Lower leg skin (tissue), 4 donors: ENCODE measurements around the gene PPCDC. TPM values are rescaled to one million over a fixed set of nuclear protein-coding genes. Genes with fewer than 3 reads are reported as not detected.

Source experiments
- DNase-seq, 2 donors: peaks; one replicate each; pipeline ENCODE4 v3.0.0-alpha.2; 2019; ENCODE audit warnings: low spot score in 2 of 2
- H3K4me3 ChIP-seq: fragments of 200-600 bp; sonication (generic); 2 replicates; pipeline ENCODE4 v1.5.1; 2017; ENCODE audit warnings: mild to moderate bottlenecking, low read depth; ENCODE audit not compliant: poor library complexity, severe bottlenecking
- POLR2A ChIP-seq, 2 donors: fragments of 450-650 bp; IDR thresholded peaks; one replicate each; pipeline ENCODE4 v1.6.1; 2016 to 2017; ENCODE audit warnings: antibody characterized with exemption in 2 of 2, mild to moderate bottlenecking in 1 of 2, moderate library complexity in 1 of 2
- WGBS, 2 donors: methylation state at CpG; one replicate each; pipeline ENCODE4 v1.1.5; 2018; 5-methylcytosine and 5-hydroxymethylcytosine counted together
- intact Hi-C: fragments of 100-400 bp; cut with DNase I; formaldehyde crosslinking; loops from one replicate; pipeline ENCODE4 v1.15.0; 2023; ENCODE audit warnings: low total_unique reads
- total RNA-seq, 4 donors: library from RNA; depleted of rRNA; stranded (reverse); fragments of >200 nt; gene quantifications; one replicate each; pipeline ENCODE4 v1.1.0, GENCODE V29; 2016
- TF ChIP-seq, protein P1 (sequence below), 3 donors: fragments of 450-650 bp; IDR thresholded peaks; one replicate each; pipeline ENCODE4 v1.5.1; 2016; ENCODE audit warnings: antibody characterized with exemption in 3 of 3, mild to moderate bottlenecking in 3 of 3, moderate library complexity in 2 of 3

The PPCDC gene
- total RNA-seq, 4 donors from 2014 or later, result 14.4 to 21.4 (median 17.5) TPM

DNA sequence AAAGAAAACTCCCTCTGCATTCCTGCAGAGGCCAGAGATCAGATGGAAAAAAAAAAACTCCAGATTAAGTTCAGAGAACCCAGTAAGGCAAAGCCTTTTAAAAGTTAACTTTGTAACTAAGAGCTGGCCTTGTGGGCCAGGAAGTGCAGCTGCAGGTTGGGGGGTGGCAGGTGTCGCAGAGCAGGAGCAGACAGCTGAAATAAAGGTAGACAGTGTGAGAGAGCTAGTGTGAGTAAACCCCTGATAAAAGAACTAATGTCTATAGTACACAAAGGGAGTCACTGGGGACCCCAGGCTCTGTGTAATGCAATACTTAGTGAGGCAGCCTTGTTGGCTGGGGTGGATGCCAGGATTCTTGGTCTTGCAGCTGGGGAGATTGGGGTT lies 42.1 kb downstream of the PPCDC start:
- peak in 1 of 2 donors; percentile 77 for DNase-seq
- WGBS, 2 donors, result 76 to 88% methylated on average over 1 of the region's 1 CpG
- intact Hi-C loops, result no loop called here
- TF ChIP-seq, protein P1, sequence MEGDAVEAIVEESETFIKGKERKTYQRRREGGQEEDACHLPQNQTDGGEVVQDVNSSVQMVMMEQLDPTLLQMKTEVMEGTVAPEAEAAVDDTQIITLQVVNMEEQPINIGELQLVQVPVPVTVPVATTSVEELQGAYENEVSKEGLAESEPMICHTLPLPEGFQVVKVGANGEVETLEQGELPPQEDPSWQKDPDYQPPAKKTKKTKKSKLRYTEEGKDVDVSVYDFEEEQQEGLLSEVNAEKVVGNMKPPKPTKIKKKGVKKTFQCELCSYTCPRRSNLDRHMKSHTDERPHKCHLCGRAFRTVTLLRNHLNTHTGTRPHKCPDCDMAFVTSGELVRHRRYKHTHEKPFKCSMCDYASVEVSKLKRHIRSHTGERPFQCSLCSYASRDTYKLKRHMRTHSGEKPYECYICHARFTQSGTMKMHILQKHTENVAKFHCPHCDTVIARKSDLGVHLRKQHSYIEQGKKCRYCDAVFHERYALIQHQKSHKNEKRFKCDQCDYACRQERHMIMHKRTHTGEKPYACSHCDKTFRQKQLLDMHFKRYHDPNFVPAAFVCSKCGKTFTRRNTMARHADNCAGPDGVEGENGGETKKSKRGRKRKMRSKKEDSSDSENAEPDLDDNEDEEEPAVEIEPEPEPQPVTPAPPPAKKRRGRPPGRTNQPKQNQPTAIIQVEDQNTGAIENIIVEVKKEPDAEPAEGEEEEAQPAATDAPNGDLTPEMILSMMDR (IDR thresholded peaks at IDR 0.05), result no peak
- no peak for TF ChIP-seq POLR2A (IDR thresholded peaks at IDR 0.05)
- H3K4me3 ChIP-seq, result no peak overlapping the region

DNA sequence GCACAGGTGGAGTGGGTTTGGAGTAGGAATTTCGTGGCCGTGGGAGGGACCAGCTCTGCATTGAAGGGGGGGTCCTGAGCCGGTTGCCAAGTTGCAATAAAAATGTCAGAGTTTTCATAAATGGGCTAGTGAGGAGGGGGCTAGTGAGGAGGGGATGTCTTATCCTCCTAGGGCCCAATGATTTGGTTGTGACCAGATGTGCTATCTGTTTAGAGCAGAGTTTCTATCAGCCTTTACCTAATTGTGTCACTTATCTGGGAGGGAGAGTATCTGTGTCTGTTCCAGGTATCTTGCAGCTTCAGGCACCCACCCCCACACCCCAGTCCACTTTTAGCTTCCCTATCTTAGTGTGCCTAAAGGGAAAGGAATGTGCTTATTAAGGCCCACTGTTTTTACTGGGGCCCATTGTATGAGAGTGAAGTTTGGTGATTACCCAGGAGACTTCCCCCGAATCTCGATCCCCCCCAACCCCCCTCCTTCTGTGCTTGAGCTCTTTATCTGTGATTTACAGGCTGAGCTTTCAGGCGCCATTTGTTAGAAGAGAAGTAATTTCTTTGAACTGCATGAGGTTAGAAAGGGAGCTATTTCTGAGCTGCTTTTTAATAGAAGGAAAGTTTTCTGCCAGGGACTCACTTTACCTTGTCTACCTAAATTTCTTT lies 42.6 kb downstream of the PPCDC start:
- TF ChIP-seq POLR2A (IDR thresholded peaks at IDR 0.05), result no peak
- TF ChIP-seq, protein P1 (IDR thresholded peaks at IDR 0.05), result no peak
- no peak overlapping the region for H3K4me3 ChIP-seq
- 56 to 58% methylated on average over 6 of the region's 6 CpGs for WGBS, 2 donors
- no peak for DNase-seq
- intact Hi-C loops, result no loop called here

DNA sequence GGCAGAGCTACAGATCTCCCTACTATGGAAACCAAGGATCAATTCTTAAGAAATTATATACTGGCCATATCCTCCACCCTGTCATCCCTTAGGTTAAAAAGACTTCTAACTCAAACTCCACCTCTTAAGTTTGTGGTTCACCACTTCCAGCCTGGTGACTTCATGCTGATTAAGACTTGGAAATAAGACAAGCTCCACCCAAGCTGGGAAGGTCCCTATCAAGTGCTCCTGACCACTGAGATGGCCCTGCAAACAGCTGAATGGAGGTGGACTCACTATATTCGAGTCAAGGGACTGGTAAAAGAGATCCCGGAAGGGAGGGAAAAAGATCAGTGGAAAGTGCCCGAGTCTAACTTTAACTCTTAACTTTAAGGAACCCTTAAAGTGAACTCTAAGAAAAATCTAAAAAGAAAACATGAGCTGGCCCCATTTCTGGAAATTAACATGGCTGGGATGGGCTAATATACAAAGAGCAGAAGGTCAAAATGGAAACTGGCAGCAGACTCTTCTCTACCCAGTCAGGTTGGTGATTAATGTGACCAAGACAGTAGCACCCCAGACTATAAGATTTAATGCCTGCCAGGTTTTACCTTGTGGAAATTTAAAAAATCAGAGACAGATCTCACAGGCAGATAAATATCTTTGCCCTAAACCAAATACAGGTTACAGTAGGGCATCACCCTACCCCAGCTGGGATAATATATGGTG lies 43.9 kb downstream of the PPCDC start:
- DNase-seq, result peak in 1 of 2 donors; percentile 40
- intact Hi-C loops, result no loop called here
- 53 to 57% methylated on average over 3 of the region's 3 CpGs for WGBS, 2 donors
- TF ChIP-seq POLR2A (IDR thresholded peaks at IDR 0.05), result no peak
- TF ChIP-seq, protein P1 (IDR thresholded peaks at IDR 0.05), result no peak
- H3K4me3 ChIP-seq, result no peak overlapping the region

DNA sequence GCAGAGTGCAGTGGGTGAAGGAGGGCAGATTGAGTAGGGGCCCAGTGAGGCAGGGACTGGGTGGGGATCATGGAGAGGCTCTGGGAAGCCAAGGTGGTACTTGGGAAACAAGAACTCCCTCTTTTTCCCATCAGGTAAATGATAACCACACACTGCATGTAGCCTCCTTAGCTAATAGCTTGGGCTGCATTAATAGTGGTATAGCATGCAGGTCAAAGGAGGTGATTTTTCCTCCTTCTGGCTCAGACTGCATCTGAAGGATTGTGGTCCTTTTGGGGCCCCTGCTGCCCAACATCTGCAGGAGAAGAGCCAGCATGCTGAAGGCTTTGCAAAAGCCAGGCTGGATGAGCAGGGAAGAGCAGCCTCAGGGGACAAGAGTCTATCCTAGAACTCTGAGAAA lies 45.4 kb downstream of the PPCDC start:
- no peak overlapping the region for H3K4me3 ChIP-seq
- TF ChIP-seq, protein P1 (IDR thresholded peaks at IDR 0.05), result no peak
- no peak for TF ChIP-seq POLR2A (IDR thresholded peaks at IDR 0.05)
- no peak for DNase-seq
- intact Hi-C loops, result no loop called here

DNA sequence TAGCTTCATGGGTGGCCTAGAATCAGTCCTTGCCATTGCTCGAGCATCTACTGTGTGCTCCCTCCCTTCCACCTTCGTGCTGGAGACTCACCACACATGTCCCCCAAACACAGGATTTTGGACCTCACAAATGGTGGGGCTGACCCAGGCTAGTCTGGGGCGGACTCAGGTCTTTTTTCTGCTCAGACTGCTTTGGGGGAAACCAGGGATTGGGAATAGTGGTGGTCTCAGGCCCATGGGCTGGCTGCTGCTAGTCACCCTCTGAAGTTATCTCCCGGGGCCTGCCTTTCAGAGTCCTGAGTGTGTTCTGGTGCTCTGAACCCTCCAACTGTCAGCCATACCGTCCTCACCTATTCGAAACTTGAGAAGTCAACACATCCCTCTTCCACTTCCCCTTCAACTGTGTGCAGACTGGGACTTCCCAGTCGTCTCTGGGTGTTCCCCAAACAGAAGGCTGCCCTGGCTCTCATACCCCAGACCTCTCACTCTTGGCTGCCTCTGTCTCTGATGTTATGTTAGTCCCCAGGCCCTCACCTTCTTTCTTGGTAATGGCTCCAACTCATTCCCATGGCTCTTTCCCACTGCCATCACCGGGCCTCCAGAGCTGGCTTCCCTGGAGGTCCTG lies 46.0 kb downstream of the PPCDC start:
- WGBS, 2 donors, result 84% methylated on average over 8 of the region's 8 CpGs
- no peak for TF ChIP-seq POLR2A (IDR thresholded peaks at IDR 0.05)
- peak in 1 of 2 donors; percentile 68 for DNase-seq

DNA sequence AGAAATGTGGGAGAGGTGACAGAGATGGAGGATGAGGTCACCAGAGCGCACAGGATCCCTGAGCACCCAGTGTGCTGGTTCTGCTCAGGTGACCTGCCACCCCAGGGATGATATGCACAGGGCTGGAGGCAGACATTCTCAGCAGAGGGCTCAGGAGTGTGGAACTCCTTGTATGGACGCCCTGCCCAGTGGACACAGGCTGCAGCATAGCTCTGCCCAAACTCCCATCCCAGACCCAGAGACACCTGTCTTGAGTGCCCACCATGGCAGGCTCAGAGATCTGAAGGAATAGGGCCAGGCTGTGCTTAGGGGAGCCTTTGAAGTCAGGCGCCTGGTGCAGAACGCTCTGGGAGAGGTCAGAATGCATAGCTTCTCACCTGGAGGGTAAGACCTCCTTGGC lies 47.3 kb downstream of the PPCDC start:
- 75 to 95% methylated on average over 4 of the region's 4 CpGs for WGBS, 2 donors
- H3K4me3 ChIP-seq, result no peak overlapping the region

More for the DNA sequence above, 46.0 kb downstream of the PPCDC start:
- no peak overlapping the region for H3K4me3 ChIP-seq
- intact Hi-C loops, result no loop called here

More for the DNA sequence above, 47.3 kb downstream of the PPCDC start:
- TF ChIP-seq POLR2A (IDR thresholded peaks at IDR 0.05), result no peak
- TF ChIP-seq, protein P1 (IDR thresholded peaks at IDR 0.05), result no peak
- DNase-seq, result peak in 1 of 2 donors; percentile 53
- intact Hi-C loops, result no loop called here
